ENCODE measurements around the gene CCDC106.
A peak's percentile ranks its signal among the peaks of the same experiment; 100 is the strongest.

Gene CCDC106

DNA sequence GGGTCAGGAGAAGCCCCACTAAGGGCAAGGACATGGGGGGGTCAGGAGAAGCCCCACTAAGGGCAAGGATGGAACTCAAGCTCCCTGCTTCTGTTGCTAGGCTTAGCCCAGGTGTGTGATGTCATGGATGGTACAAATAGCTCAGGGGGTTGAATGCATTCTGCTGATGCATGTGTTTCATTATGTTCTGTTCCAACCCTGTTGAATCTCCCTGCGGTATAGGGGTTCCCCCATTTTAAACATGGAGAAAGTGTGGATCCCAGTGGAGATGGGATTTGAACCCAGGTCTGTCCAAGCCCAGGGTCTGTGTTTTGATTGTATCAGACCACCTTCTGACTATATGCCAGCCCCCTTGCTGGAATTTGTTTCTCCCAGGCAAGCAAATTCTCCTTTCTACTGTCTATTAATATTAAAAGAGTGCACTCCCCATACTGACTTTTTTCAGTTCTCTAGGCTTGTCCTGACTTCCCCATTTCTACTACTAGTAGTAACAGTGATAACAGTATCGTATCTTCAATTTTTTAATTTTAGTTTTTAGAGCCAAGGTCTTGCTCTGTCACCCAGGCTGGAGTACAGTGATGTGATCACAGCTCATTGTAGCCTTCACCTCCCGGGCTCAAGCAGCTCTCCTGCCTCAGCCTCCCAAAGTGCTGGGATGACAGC is 35.9 kb upstream of the CCDC106 start:
- Histone ChIP-seq H3K4me3 (no peak overlapping the region), H3K36me3 (ENCODE audit: insufficient read depth, low read length) (peaks cover 9% of the 10 kb centered on the region; the same call in 1 of the 2 replicates), H3K27ac (0 out of 2 replicates have a peak overlapping the region, but pooled peaks have one; percentile 13), H3K9me3 (ENCODE audit: low read depth, low read length) (no peaks in the 10 kb centered on the region), H3K9ac (ENCODE audit: insufficient read length) (no peak overlapping the region)
- TF ChIP-seq POLR2AphosphoS5 (IDR thresholded peaks at IDR 0.05; ENCODE audit: borderline replicate concordance, low read depth, low read length) (no peak), FOXP2 (optimal IDR thresholded peaks at IDR 0.05; ENCODE audit: control extremely low read depth, extremely low read length, insufficient read depth) (no peak), EZH2 (IDR thresholded peaks at IDR 0.05) (no peak)
- DNase-seq (ENCODE audit: low read depth, low spot score), result no peak

GRCh38 chr19:55613396-55613795 is 34.6 kb upstream of the CCDC106 start:
- H3K27ac ChIP-seq, result no peak overlapping the region
- peaks cover 9% of the 10 kb centered on the region; the same call in 1 of the 2 replicates for H3K36me3 ChIP-seq (ENCODE audit: insufficient read depth, low read length)
- H3K9ac ChIP-seq (ENCODE audit: insufficient read length), result no peak overlapping the region
- H3K4me3 ChIP-seq, result no peak overlapping the region
- no peaks in the 10 kb centered on the region for H3K9me3 ChIP-seq (ENCODE audit: low read depth, low read length)
- TF ChIP-seq FOXP2 (optimal IDR thresholded peaks at IDR 0.05; ENCODE audit: control extremely low read depth, extremely low read length, insufficient read depth), result no peak
- no peak for DNase-seq (ENCODE audit: low read depth, low spot score)

- no peak for TF ChIP-seq FOXP2 (optimal IDR thresholded peaks at IDR 0.05; ENCODE audit: control extremely low read depth, extremely low read length, insufficient read depth)
- TF ChIP-seq POLR2AphosphoS5 (IDR thresholded peaks at IDR 0.05; ENCODE audit: borderline replicate concordance, low read depth, low read length), result no peak
- TF ChIP-seq EZH2 (IDR thresholded peaks at IDR 0.05), result no peak
- no peak for DNase-seq (ENCODE audit: low read depth, low spot score)
- Histone ChIP-seq H3K9me3 (ENCODE audit: low read depth, low read length) (no peaks in the 10 kb centered on the region), H3K4me3 (no peak overlapping the region), H3K9ac (ENCODE audit: insufficient read length) (no peak overlapping the region), H3K36me3 (ENCODE audit: insufficient read depth, low read length) (peaks cover 9% of the 10 kb centered on the region; the same call in 1 of the 2 replicates), H3K27ac (no peak overlapping the region)
Measured at GRCh38 chr19:55613930-55614710, 33.9 kb upstream of the CCDC106 start.

GRCh38 chr19:55614711-55615542 is 33.1 kb upstream of the CCDC106 start:
- Histone ChIP-seq H3K9ac (ENCODE audit: insufficient read length) (no peak overlapping the region), H3K27ac (no peak overlapping the region), H3K9me3 (ENCODE audit: low read depth, low read length) (no peaks in the 10 kb centered on the region), H3K4me3 (no peak overlapping the region), H3K36me3 (ENCODE audit: insufficient read depth, low read length) (peaks cover 7% of the 10 kb centered on the region; the same call in 1 of the 2 replicates)
- TF ChIP-seq FOXP2 (optimal IDR thresholded peaks at IDR 0.05; ENCODE audit: control extremely low read depth, extremely low read length, insufficient read depth), result no peak
- no peak for TF ChIP-seq EZH2 (IDR thresholded peaks at IDR 0.05)
- no peak for TF ChIP-seq POLR2AphosphoS5 (IDR thresholded peaks at IDR 0.05; ENCODE audit: borderline replicate concordance, low read depth, low read length)
- DNase-seq (ENCODE audit: low read depth, low spot score), result no peak

GRCh38 chr19:55615543-55616394 is 32.2 kb upstream of the CCDC106 start:
- H3K36me3 ChIP-seq (ENCODE audit: insufficient read depth, low read length), result peaks cover 5% of the 10 kb centered on the region; the same call in 1 of the 2 replicates
- no peak for DNase-seq (ENCODE audit: low read depth, low spot score)
- TF ChIP-seq FOXP2 (optimal IDR thresholded peaks at IDR 0.05; ENCODE audit: control extremely low read depth, extremely low read length, insufficient read depth) (no peak), POLR2AphosphoS5 (IDR thresholded peaks at IDR 0.05; ENCODE audit: borderline replicate concordance, low read depth, low read length) (no peak), EZH2 (IDR thresholded peaks at IDR 0.05) (no peak)
- no peaks in the 10 kb centered on the region for H3K9me3 ChIP-seq (ENCODE audit: low read depth, low read length)
- no peak overlapping the region for H3K9ac ChIP-seq (ENCODE audit: insufficient read length)
- H3K4me3 ChIP-seq, result no peak overlapping the region
- H3K27ac ChIP-seq, result no peak overlapping the region

DNA sequence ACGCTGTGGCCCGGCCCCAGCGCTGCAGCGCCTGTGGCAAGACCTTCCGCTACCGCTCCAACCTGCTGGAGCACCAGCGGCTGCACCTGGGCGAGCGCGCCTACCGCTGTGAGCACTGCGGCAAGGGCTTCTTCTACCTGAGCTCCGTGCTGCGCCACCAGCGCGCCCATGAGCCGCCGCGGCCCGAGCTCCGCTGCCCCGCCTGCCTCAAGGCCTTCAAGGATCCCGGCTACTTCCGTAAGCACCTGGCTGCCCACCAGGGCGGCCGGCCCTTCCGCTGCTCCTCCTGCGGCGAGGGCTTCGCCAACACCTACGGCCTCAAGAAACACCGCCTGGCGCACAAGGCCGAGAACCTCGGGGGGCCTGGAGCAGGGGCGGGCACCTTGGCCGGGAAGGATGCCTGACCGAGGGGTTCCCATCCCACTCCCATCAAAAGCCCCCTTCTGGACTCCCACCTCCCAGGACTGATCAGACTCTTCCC is 31.6 kb upstream of the CCDC106 start:
- no peak overlapping the region for H3K4me3 ChIP-seq
- no peak for DNase-seq (ENCODE audit: low read depth, low spot score)
- no peaks in the 10 kb centered on the region for H3K9me3 ChIP-seq (ENCODE audit: low read depth, low read length)
- TF ChIP-seq POLR2AphosphoS5 (IDR thresholded peaks at IDR 0.05; ENCODE audit: borderline replicate concordance, low read depth, low read length), result no peak
- TF ChIP-seq EZH2 (IDR thresholded peaks at IDR 0.05), result no peak
- no peak for TF ChIP-seq FOXP2 (optimal IDR thresholded peaks at IDR 0.05; ENCODE audit: control extremely low read depth, extremely low read length, insufficient read depth)
- H3K27ac ChIP-seq, result no peak overlapping the region
- H3K36me3 ChIP-seq (ENCODE audit: insufficient read depth, low read length), result peaks cover 5% of the 10 kb centered on the region; the same call in 1 of the 2 replicates
- H3K9ac ChIP-seq (ENCODE audit: insufficient read length), result no peak overlapping the region

- no peak for TF ChIP-seq EZH2 (IDR thresholded peaks at IDR 0.05)
- TF ChIP-seq FOXP2 (optimal IDR thresholded peaks at IDR 0.05; ENCODE audit: control extremely low read depth, extremely low read length, insufficient read depth), result no peak
- TF ChIP-seq POLR2AphosphoS5 (IDR thresholded peaks at IDR 0.05; ENCODE audit: borderline replicate concordance, low read depth, low read length), result no peak
- H3K4me3 ChIP-seq, result no peak overlapping the region
- H3K9ac ChIP-seq (ENCODE audit: insufficient read length), result no peak overlapping the region
- H3K9me3 ChIP-seq (ENCODE audit: low read depth, low read length), result no peaks in the 10 kb centered on the region
- no peak for DNase-seq (ENCODE audit: low read depth, low spot score)
- peaks cover 5% of the 10 kb centered on the region; the same call in 1 of the 2 replicates for H3K36me3 ChIP-seq (ENCODE audit: insufficient read depth, low read length)
- H3K27ac ChIP-seq, result no peak overlapping the region
Measured at GRCh38 chr19:55617426-55617825, 30.6 kb upstream of the CCDC106 start.
